Lower leg skin (tissue), 3 donors: ENCODE data around the gene SULT1C4.

ENCODE experiments used
- POLR2A ChIP-seq, 2 donors: fragments of 450-650 bp; IDR thresholded peaks; one replicate each; pipeline ENCODE4 v1.6.1; 2016 to 2017; ENCODE audit warnings: antibody characterized with exemption in 2 of 2, mild to moderate bottlenecking in 1 of 2, moderate library complexity in 1 of 2
- TF ChIP-seq, protein P1 (sequence below), 3 donors: fragments of 450-650 bp; IDR thresholded peaks; one replicate each; pipeline ENCODE4 v1.5.1; 2016; ENCODE audit warnings: antibody characterized with exemption in 3 of 3, mild to moderate bottlenecking in 3 of 3, moderate library complexity in 2 of 3

DNA sequence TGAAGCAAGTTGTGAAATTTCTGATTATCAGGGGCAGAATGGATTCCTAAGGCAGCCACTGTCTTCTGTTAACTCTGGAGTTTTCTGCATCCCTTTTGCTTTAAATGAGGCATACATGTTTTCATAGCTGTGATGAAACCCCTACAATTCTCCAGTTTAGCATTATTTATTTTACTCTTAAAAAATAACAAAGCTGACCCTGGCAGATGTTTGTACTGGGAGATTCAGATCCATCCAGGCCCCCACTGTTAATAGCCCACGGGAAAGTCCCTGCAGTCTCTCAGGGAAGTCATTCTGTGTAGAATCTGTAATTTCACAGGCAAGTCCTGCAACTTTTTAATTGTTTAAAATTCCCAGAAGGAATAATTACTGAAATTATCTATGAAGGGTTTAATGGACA is 353 bp upstream of the SULT1C4 start:
- no peak for TF ChIP-seq POLR2A (IDR thresholded peaks at IDR 0.05)
- TF ChIP-seq, protein P1, sequence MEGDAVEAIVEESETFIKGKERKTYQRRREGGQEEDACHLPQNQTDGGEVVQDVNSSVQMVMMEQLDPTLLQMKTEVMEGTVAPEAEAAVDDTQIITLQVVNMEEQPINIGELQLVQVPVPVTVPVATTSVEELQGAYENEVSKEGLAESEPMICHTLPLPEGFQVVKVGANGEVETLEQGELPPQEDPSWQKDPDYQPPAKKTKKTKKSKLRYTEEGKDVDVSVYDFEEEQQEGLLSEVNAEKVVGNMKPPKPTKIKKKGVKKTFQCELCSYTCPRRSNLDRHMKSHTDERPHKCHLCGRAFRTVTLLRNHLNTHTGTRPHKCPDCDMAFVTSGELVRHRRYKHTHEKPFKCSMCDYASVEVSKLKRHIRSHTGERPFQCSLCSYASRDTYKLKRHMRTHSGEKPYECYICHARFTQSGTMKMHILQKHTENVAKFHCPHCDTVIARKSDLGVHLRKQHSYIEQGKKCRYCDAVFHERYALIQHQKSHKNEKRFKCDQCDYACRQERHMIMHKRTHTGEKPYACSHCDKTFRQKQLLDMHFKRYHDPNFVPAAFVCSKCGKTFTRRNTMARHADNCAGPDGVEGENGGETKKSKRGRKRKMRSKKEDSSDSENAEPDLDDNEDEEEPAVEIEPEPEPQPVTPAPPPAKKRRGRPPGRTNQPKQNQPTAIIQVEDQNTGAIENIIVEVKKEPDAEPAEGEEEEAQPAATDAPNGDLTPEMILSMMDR (IDR thresholded peaks at IDR 0.05): no peak
